ENCODE measurements around the gene DGCR2.
A peak's percentile ranks its signal among the peaks of the same experiment; 100 is the strongest.
"Not testable (repeated sequence)": the region's sequence is repeated elsewhere in the genome, so short reads cannot be mapped to it uniquely, and the experiment has no call there.

DGCR2 gene

GRCh38 chr22:19107730-19108074 lies 14.5 kb downstream of the DGCR2 start:
- no peak for DNase-seq

- no peak for DNase-seq
These were observed 15.1 kb downstream of the DGCR2 start for GRCh38 chr22:19106886-19107729.

- DNase-seq = peak; percentile 60 to 71
These were observed 16.1 kb downstream of the DGCR2 start for GRCh38 chr22:19105867-19106802.

- DNase-seq = no peak
These were observed 16.8 kb downstream of the DGCR2 start for GRCh38 chr22:19105456-19105855.

GRCh38 chr22:19103880-19104821 lies 18.1 kb downstream of the DGCR2 start:
- DNase-seq = no peak

- DNase-seq = no peak
These were observed 24.1 kb downstream of the DGCR2 start for GRCh38 chr22:19098157-19098556.

GRCh38 chr22:19097518-19097917 lies 24.7 kb downstream of the DGCR2 start:
- DNase-seq = no peak

- DNase-seq = no peak
These were observed 25.7 kb downstream of the DGCR2 start for GRCh38 chr22:19096555-19096954.

- no peak for DNase-seq
These were observed 27.7 kb downstream of the DGCR2 start for GRCh38 chr22:19094393-19094997.

GRCh38 chr22:19092725-19093124 lies 29.5 kb downstream of the DGCR2 start:
- DNase-seq = no peak

- no peak for DNase-seq
These were observed 31.6 kb downstream of the DGCR2 start for GRCh38 chr22:19090586-19091127.

- no peak for DNase-seq
These were observed 32.0 kb downstream of the DGCR2 start for GRCh38 chr22:19090183-19090582.

GRCh38 chr22:19088866-19089595 lies 33.2 kb downstream of the DGCR2 start:
- DNase-seq = no peak

- DNase-seq = no peak
These were observed 35.3 kb downstream of the DGCR2 start for GRCh38 chr22:19086896-19087295.

- DNase-seq = no peak
These were observed 35.8 kb downstream of the DGCR2 start for GRCh38 chr22:19086417-19086816.

GRCh38 chr22:19085233-19085718 lies 36.9 kb downstream of the DGCR2 start:
- no peak for DNase-seq

- DNase-seq = not testable (repeated sequence)
These were observed 37.6 kb downstream of the DGCR2 start for GRCh38 chr22:19084586-19084985.

- not testable (repeated sequence) for DNase-seq
These were observed 38.1 kb downstream of the DGCR2 start for GRCh38 chr22:19084126-19084525.

GRCh38 chr22:19082793-19083192 lies 39.4 kb downstream of the DGCR2 start:
- no peak for DNase-seq

- DNase-seq = no peak
These were observed 40.1 kb downstream of the DGCR2 start for GRCh38 chr22:19082101-19082500.

- DNase-seq = no peak
These were observed 40.9 kb downstream of the DGCR2 start for GRCh38 chr22:19081351-19081750.
